Measurements from ENCODE around the gene FAM241B.

GRCh38 chr10:69618746-69619145, 11.3 kb upstream of the FAM241B start:
- TF ChIP-seq CTCF (IDR thresholded peaks at IDR 0.05), result no peak
- no peak for TF ChIP-seq POLR2AphosphoS5 (IDR thresholded peaks at IDR 0.05; ENCODE audit: low read depth, low read length)
- TF ChIP-seq FOXM1 (IDR thresholded peaks at IDR 0.05; ENCODE audit: low read depth), result no peak
- TF ChIP-seq YY1 (IDR thresholded peaks at IDR 0.05; ENCODE audit: low read depth), result no peak
- TF ChIP-seq EP300 (IDR thresholded peaks at IDR 0.05; ENCODE audit: borderline replicate concordance in 1 of 2, low read depth in 1 of 2, low read length in 1 of 2), result no peak

Data from SK-N-SH (cell line).